GDM1 (cell line): ENCODE measurements around the gene AMDHD2.
"Not testable (repeated sequence)": the region's sequence is repeated elsewhere in the genome, so short reads cannot be mapped to it uniquely, and the experiment has no call there.

Experiments used
- DNase-seq: peaks from one replicate; lab custom pipeline; 2025; lab: John Stamatoyannopoulos, UW

The AMDHD2 gene

DNA sequence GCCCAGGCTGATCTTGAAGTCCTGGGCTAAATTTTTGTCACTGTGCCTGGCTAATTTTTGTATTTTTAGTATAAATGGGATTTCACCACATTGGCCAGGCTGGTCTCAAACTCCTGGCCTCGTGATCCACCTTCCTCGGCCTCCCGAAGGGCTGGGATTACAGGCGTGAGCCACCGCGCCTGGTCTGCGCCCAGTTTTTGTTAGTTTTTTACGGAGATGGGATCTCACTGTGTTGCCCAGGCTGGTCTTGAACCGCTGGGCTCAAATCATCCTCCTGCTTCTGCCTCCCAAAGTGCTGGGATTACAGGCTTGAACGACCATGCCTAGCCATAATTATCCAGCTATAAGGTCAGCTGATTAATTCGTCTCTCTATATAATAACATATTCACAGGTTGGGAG is 13.7 kb downstream of the AMDHD2 start:
- DNase-seq: no peak

DNA sequence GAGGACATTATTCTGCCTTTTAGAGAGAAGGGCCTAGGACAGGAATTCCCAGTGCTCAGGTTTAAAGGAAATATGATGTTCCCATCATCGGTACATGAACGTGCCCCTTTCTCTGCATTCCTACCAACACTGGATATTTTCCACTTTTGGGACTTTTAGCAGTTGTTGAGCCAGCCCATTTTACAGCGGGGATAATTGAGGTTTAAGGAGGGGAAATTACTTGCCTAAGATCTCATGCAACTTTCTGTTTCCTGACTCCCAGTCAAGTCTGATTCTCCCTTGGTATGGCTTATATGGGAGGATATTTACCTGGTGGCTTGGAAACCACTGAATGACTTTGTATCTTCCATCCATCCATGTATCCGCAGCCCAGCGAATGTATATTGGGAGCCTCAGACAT is 14.2 kb downstream of the AMDHD2 start:
- DNase-seq: not testable (repeated sequence)

DNA sequence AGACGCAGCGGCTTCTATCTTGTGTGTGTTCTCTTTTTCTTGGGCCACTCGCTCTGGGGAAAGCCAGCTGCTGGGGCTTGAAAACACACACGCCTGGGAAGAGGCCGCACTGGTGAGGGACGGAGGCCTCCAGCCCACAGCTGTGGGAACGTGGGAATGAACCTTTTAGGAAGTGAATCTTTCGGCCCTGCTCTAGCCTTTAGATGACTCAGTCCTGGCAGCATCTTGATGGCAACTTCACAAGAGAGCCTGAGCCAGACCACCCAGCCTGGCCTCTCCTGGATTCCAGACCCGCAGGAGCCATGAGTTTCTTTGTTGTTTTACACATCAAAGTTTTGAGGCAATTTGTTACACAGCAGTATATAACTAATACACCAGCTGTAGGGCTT is 15.4 kb downstream of the AMDHD2 start:
- no peak for DNase-seq

DNA sequence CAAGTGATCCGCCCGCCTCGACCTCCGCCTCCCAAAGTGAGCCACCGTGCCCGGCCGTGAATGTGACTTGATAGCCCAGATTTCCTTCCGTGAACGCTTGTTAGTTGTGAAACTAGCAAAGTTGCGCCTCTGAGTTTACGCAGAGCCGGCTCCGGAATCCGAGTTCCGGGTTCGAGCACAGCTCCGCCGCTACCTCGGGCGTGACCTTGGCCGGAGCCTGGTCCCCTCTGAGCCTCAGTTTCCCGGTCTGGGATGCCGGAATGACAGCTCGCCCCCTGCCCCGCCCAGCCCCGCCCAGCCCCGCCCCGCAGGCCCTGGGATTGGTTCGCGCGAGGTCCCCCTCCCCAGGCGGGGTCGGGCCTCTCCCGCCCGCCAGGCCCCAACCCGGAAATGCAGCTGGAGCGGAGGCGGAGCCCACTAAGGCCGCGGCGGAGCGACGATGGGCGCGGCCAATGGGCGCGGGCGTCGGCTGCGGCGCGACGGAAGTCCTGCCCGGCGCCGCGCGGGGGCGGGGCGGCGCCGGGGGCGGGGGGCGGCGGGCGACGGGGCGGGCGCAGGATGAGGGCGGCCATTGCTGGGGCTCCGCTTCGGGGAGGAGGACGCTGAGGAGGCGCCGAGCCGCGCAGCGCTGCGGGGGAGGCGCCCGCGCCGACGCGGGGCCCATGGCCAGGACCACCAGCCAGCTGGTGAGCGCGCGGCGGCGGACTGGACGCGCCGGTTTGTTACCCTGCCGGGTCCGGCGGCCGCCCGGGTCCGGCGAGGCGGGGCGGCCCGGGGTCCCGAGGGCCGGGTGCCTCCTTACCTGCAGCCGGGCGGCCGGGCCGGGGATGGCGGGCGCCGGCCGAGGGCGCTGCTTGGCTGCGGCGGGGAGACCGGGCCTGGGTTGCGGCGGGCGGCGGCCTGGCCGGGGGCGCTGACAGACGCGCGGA is 17.5 kb downstream of the AMDHD2 start, which contains the start of gene PDPK1:
PDPK1 (plus strand) TSS at position 571 of the 929 bp plus-strand sequence; CDS start at position 663, 92 bp downstream.
- peak; percentile 94 for DNase-seq

DNA sequence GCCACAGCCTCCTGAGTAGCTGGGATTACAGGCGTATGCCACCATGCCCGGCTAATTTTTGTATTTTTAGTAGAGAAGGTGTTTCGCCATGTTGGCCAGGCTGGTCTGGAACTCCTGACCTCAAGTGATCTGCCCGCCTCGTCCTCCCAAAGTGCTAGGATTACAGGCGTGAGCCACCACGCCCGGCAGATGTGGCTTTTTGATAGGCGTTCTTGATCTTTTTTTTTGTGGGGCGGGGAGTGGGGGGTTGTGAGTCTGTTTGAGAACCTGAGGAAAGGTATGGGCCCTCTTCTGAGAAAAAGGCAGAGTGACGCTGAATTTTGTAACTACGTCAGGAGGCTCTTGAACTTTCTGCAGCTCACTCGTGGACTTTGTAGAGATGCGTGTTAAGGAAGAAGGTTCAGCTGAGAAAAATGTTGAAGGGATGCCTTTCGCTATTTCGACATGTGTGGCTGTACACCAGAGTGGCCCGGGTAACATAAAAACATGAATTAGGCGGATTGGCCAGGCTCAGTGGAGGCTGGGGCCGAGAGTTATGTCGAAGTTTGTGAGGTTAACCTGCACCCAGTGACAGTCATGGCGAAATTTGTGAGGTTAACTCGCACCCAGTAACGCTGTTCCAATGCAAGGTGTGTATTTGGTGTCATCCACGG is 19.1 kb downstream of the AMDHD2 start:
- not testable (repeated sequence) for DNase-seq

DNA sequence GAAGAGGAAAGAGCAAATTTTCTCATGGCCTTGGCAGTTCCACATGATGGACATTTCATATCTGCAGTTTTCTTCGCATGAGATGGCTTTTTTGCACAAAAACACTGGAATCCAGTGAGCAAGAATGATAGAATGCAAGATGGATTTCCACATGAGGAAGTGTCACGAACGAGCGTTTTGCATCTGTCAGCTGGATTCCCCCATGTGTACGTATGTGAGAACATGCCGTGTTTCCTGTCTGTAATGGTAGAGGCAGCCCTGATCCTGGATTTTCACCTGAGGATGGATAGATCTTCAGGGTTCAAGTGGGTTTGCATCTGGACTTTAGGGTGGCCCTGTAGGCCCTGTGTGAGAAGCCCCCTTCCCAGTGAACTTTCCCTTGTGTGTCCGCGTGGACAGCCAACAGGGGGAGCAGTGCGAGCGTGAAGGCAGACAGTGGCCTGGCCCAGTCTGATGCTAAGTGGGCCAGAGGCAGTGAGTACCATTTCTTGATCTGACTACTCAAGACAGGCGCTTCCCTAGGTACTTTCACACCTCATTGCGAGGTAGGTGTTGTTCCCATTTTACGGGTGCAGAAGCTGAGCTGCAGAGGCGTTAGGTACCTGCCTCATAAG is 19.8 kb downstream of the AMDHD2 start:
- DNase-seq: not testable (repeated sequence)

DNA sequence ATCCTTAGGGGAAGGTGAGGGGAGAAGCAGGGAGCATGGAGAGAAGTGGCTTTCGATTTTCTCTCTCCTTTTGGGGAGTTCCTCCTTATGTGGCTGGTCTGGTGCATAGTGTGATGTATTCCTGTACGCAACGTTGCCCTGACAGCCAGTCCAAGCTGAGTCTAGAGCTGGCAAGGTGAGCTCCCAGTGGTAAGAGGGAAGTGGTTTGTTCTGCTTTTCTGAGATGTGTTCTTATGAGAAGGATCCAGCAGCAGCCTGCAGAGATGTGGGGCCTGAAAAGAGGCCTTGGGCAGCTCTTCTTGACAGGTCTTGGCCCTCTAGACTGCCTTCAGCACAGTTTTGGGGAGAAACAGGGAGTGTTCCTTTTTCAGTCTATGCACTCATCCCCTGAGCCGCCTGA is 20.7 kb downstream of the AMDHD2 start:
- not testable (repeated sequence) for DNase-seq

DNA sequence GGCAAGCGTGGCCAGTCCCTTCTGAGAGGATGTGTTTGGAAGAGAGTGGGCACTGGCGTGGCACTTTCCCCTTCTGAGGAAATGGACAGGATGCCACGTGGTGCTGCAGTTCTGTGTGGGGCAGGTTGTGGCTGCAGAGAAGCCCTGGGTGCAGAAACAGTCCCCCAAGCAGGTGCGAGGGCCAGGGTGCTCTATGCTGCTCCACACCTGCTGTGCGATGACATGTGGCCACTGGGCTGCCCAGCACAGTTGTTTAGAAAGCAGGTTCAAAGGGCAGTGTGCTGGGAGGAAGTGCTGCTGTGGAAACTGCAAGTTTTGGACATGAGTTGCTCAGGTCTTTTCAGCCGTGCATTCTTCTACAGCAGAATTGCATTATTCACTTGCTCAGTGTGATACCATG is 21.2 kb downstream of the AMDHD2 start:
- DNase-seq: not testable (repeated sequence)

DNA sequence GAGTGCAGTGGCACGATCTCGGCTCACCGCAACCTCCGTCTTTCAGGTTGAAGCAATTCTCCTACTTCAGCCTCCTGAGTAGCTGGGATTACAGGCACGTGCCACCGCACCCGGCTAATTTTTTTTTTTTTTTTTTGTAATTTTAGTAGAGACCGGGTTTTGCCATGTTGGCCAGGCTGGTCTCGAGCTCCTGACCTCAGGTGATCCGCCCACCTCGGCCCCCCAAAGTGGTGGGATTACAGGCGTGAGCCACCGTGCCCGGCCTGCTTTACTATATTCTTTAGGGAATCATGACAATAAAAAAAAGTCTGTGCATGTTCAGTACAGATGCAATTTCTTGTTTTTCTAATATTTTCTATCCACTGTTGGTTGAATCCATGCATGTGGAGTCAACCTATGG is 23.6 kb downstream of the AMDHD2 start:
- not testable (repeated sequence) for DNase-seq

DNA sequence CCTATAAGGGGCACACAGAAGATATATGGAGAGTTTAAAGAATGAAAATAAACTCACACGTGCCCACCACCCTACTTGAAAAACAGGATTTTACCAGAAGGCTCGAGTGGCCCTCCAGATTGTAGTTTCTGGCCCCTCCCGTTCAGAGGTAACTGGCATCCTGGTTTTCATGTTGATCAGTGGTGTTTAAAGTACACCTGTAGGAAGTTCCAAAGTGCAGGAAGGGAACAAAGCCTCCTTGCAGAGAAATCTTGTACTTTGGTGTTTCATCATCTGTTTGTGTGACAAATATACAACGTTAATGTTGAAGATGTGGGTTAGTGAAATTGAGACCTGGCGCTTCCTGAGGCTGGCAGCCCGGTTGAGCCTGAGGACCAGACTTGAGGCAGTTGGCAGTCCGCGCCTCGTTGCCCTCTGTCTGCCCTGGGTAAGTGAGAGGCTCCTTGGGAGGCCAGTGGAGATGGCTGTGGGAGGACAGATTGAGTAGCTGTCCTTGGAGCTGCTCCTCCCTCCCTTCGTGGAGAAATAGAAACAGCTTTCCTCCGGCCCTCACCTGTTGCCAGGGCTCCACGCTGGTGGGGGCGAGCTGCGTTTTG is 30.2 kb downstream of the AMDHD2 start:
- DNase-seq: not testable (repeated sequence)

DNA sequence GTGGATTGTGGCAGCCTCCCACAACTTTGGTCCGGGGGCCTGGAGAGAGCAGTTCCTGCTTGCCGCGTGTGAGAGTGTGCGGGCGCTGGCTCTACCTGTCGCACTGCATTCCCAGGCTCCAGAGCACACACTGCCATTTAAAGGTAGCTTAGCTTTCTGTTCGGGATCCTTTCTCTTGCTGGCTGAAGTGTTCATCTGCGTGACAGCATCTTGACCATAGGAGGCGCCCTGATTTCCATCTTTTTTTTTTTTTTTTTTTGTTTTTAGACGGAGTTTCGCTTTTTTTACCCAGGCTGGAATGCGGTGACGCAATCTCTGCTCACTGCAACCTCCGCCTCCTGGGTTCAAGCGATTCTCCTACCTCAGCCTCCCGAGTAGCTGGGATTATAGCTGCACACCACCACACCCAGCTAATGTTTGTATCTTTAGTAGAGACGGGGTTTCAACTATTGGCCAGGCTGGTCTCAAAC is 31.3 kb downstream of the AMDHD2 start:
- DNase-seq: not testable (repeated sequence)

DNA sequence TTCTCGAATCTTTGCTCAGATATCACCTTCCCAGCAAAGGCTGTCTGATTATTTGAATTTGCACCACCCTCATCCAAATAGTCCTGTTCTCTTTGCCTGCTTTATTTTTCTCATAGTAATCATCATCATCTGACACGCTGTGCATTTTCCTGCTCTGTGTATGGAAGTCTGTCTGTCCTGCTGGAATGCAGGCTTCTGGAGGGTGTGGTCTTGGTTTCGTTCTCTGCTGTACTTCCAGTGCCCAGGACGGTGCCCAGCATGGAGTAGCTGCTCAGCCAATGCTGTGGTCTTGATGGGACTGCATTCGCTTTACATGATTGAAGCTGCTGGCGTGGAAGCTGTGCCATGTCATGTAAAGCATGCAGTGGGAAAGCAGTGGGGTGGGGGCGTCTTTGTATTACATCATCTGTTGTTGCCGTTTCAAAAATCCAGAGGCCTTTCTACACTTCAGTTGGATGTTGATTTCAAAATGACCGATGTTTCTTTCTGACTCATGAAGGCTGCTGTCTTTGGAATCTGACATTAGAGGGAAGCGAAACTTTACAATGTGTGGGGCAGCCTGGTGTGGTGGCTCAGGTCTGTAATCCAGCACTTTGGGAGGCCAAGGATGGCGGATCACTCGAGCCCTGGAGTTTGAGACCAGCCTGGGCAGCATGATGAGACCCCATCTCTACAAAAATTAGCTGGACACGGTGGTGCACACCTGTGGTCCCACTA is 34.7 kb downstream of the AMDHD2 start:
- not testable (repeated sequence) for DNase-seq

DNA sequence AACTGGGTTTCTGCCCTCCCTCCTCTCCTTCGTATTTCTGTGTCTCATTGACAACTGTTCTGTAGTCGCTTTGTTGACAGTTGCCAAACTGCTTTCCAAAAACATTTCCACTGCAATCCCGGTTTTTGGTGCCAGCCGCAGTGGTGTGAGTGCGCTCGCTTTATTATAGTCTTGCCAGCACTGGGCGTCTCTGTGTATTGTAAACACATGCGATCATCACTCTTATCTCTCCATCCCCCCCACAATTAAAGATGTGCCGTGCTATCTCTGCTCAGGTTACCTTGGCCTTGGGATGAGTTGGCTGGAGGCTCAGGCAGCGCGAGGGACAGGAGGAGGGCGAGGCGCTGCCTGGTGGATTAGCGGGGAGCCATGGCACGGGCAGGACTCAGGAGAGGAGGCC is 37.0 kb downstream of the AMDHD2 start:
- DNase-seq: not testable (repeated sequence)

DNA sequence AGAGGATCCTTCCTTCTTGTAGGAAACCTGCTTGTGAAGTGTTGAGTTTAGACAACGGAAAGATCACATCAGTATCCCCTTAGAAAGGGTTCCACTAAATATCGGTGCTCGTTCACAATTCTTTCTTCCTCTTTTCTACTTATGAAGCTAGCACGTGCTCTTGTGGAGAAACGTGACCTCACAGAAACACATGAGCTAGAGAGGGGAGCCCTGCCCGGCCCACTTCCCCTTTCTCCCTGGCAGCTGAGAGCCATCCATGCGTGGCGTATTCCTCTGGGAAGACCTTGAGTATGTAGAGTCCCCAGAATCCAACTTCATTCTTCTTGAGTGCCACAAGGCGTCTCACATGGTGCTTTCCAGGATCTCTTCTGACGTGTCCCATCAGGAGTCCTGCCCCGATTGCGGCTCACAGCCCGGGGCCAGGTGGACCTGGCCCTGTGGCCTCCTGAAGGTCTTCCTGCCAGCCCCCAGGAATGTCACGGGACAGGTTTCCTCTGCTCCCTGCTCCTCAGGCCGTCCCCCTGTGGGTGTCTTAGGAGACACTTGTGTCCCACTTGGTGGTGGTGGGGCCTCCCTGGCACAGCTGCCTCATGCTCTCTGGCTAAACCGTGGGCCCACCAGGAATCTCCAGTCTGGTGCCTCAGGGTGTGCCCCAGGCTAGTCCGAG is 40.1 kb downstream of the AMDHD2 start:
- DNase-seq: not testable (repeated sequence)

DNA sequence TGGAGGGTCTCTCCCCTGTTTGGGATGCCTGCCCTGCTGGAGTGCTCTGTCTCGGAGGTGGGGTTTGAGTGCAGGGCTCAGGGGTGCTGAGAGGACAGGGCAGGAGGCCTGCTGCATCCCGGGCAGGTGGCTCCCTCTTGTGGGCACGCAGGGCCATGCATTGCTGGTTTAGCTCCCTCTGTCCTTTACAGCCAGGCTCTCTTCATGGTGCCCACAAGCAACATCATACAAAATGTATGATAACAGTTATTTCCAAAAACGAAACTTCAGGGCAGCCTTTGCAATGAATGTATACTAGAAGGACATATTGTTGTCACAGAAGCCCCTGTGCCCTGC is 40.6 kb downstream of the AMDHD2 start:
- DNase-seq: not testable (repeated sequence)

DNA sequence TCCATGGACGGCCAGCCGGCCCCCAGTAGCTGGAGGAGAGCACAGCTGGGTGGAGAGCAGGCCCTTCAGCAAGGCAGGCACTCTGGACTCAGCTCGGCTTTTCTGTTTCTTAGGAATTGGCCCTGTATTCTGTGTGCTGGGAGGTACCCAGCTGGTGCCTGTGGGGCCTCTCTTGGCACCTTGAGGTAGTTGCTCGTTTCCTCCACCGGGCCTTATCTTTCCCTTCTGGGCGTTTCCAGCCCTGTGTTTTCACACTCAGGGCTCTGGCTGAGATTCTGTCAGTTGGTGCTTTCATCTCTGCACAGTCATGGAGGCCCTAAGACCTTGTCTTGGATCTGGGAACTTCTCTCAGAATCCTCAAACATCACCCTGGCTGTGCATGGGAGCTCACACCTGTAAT is 47.3 kb downstream of the AMDHD2 start:
- not testable (repeated sequence) for DNase-seq

DNA sequence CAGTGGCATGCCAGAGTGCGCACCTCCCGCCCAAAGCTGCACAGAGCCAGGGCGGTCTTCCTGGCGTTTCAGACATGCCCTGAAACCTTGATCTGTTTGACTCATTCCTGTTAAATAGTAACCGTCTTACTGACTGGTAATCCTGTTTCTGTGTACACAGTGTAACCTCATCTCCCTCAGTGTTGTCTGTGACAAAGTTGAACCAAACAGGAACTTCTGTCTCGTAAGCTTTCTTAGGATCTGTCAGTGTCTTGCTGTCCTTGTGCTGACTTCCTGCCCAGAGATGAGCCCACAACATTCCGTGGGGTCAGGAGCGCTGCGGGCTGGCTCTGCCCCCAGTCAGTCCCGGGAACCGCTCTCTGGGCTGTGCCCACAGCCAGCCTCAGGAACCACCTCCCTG is 48.4 kb downstream of the AMDHD2 start:
- not testable (repeated sequence) for DNase-seq

DNA sequence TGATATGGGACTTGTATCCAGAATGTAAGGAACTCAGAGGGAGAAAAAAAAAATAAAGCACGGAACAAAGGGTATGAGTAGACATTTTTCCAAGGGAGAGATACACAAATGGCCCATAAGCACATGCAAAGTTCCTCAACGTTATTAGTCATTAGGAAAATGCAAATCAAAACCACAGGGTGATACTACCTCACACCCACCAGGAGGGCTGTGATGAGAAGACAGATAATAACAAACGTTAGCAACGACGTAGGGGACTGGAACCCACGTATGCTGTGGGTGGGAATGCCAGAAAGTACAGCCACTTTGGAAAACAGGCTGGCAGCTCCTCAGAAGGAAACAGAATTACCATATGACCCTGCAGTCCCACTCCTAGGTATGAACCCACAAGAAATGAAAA is 52.5 kb downstream of the AMDHD2 start:
- DNase-seq: not testable (repeated sequence)

DNA sequence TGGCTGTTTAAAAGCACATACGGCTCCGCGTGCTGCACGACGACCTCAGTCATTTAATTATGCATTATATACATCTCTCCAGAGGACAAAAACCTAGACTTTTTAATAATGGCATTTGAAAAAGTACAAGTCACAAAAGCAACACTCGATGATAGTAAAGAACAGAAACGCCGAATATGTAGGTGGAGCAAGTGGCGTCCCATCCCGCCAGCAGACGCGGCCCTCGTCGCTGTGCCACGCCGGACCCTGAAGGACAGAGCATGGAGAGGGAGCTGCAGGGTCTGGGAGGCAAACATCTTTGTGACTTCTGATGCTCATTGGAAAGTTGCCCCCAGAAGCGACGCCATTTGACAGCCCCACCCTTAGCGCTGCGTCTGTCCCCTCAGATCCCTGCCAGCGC is 55.7 kb downstream of the AMDHD2 start:
- DNase-seq: not testable (repeated sequence)

DNA sequence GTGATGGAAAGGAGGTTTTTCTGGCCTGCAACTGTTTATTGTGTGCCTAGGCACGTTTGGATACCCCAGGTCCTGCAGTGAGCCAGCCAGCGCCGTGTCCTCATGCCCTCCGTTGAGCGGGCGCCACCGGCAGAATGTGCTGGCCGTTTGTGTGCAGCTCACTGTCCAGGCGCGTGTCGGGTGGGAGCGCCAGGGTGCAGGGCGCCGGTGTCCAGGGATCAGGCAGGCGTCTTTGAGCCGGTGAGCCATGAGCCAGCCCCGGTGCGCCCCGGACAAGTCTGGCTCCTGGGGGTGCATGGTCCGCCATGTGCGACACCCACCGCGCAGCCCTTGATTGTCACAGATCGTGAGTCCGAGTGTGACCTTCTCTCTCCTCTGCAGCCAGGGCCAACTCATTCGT is 56.9 kb downstream of the AMDHD2 start:
- DNase-seq: not testable (repeated sequence)

DNA sequence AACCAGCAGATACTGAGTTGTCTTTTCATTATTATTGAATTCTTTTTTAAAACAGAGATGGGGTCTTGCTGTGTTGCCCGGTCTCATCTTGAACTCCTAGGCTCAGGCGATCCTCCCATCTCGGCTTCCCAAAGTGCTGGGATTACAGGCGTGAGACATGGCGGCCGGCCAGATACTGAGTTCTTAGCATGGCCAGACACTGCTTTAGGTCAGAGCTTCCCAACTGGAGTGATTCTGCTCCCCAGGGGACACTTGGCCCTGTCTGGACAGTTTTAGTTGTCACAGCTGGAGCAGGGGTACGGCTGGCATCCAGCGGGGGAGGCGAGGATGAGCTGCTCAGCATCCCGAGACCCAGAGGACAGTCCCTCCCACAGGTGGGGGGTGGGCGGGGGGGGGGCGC is 58.7 kb downstream of the AMDHD2 start:
- DNase-seq: not testable (repeated sequence)
